ENCODE measurements around the gene WWOX.

WWOX gene

DNA sequence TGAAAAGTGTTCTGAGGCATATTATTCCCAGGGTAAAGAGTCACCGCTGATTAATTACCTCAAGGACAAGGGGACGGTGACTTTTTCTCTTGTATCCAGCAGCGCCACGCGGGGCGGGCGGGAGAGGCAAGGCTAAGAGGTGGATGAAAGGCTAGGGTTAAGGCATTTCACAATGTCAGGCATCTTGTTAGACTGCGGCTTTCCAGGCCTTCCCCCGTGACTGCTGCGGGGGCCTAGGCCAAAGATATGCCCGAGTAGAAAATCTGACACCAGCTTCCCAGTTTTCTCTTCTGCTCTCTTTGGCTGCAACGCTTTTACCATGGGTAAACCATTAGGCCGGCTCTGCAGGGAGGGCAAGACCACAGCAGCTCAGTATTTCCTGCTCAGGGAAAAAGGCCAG, 802.9 kb downstream of the WWOX start:
- H3K4me1 ChIP-seq (ENCODE audit: low read depth, poor library complexity, severe bottlenecking) = no peaks in the 10 kb centered on the region
- no peaks in the 10 kb centered on the region for H4K20me1 ChIP-seq (ENCODE audit: insufficient read depth)
- H3K36me3 ChIP-seq (ENCODE audit: insufficient read depth) = no peaks in the 10 kb centered on the region
- no peak overlapping the region for H3K9ac ChIP-seq
- H3K27ac ChIP-seq = no peak overlapping the region
- no peaks in the 10 kb centered on the region for H3K27me3 ChIP-seq (ENCODE audit: insufficient read depth, low read depth)
- no peaks in the 10 kb centered on the region for H3K79me2 ChIP-seq (ENCODE audit: insufficient read depth, low read depth)
- TF ChIP-seq, protein P1, sequence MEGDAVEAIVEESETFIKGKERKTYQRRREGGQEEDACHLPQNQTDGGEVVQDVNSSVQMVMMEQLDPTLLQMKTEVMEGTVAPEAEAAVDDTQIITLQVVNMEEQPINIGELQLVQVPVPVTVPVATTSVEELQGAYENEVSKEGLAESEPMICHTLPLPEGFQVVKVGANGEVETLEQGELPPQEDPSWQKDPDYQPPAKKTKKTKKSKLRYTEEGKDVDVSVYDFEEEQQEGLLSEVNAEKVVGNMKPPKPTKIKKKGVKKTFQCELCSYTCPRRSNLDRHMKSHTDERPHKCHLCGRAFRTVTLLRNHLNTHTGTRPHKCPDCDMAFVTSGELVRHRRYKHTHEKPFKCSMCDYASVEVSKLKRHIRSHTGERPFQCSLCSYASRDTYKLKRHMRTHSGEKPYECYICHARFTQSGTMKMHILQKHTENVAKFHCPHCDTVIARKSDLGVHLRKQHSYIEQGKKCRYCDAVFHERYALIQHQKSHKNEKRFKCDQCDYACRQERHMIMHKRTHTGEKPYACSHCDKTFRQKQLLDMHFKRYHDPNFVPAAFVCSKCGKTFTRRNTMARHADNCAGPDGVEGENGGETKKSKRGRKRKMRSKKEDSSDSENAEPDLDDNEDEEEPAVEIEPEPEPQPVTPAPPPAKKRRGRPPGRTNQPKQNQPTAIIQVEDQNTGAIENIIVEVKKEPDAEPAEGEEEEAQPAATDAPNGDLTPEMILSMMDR (conservative IDR thresholded peaks at IDR 0.05; ENCODE audit: low read depth, low read length) = no peak
- no peak overlapping the region for H3K4me3 ChIP-seq (IDR thresholded peaks at IDR 0.05; ENCODE audit: insufficient read depth, low read depth, low read length)
- H3K4me2 ChIP-seq = no peak overlapping the region
- no peak overlapping the region for H2AFZ ChIP-seq (ENCODE audit: low read depth)

DNA sequence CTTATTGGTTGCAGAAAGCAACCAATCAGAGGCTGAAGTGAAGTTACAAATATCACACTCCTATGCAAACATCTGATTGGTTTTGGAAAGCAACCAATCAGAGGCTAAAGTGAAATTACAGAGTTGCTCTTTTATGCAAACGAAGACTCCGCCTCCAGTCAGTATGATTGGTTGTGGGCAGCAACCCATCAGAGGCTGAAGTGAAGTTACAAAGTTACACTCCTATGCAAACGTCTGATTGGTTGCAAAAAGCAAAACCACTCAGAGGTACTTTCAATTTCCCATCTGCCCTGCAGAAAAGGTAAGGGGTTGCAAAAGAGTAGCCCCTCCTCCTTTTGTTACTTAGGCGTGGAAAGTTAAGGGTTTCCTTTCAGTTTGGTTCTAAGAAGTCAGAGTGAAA, 803.8 kb downstream of the WWOX start:
- TF ChIP-seq, protein P1 (conservative IDR thresholded peaks at IDR 0.05; ENCODE audit: low read depth, low read length) = no peak
- H4K20me1 ChIP-seq (ENCODE audit: insufficient read depth) = no peaks in the 10 kb centered on the region
- no peak overlapping the region for H3K4me3 ChIP-seq (IDR thresholded peaks at IDR 0.05; ENCODE audit: insufficient read depth, low read depth, low read length)
- H3K27me3 ChIP-seq (ENCODE audit: insufficient read depth, low read depth) = no peaks in the 10 kb centered on the region
- H3K9ac ChIP-seq = no peak overlapping the region
- no peak overlapping the region for H3K27ac ChIP-seq
- H2AFZ ChIP-seq (ENCODE audit: low read depth) = no peak overlapping the region
- H3K4me2 ChIP-seq = no peak overlapping the region
- no peaks in the 10 kb centered on the region for H3K79me2 ChIP-seq (ENCODE audit: insufficient read depth, low read depth)
- no peaks in the 10 kb centered on the region for H3K4me1 ChIP-seq (ENCODE audit: low read depth, poor library complexity, severe bottlenecking)
- no peaks in the 10 kb centered on the region for H3K36me3 ChIP-seq (ENCODE audit: insufficient read depth)

DNA sequence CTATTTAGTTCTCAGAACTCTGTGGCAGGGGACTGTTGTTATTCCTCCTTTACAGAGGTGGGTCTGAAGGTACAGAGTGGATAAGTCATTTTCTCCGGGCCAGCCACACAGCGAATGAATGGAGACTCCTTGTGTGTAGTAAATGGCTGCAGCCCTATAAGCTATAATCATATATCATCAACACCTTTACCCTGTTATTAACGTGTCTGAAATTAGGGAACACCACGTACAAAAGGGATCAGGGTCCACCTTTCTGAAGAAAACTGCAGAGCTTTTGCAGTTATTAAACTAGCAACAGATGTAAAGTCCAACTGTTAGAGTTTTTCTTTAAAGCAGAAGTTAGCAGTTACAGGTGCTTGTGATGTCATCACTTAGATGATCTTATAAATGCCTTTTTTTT, 804.4 kb downstream of the WWOX start:
- TF ChIP-seq, protein P1 (conservative IDR thresholded peaks at IDR 0.05; ENCODE audit: low read depth, low read length) = no peak
- Histone ChIP-seq H3K27ac (no peak overlapping the region), H3K27me3 (ENCODE audit: insufficient read depth, low read depth) (no peaks in the 10 kb centered on the region), H3K79me2 (ENCODE audit: insufficient read depth, low read depth) (no peaks in the 10 kb centered on the region), H3K4me3 (IDR thresholded peaks at IDR 0.05; ENCODE audit: insufficient read depth, low read depth, low read length) (no peak overlapping the region), H4K20me1 (ENCODE audit: insufficient read depth) (no peaks in the 10 kb centered on the region), H2AFZ (ENCODE audit: low read depth) (no peak overlapping the region), H3K4me2 (no peak overlapping the region), H3K36me3 (ENCODE audit: insufficient read depth) (no peaks in the 10 kb centered on the region), H3K9ac (no peak overlapping the region), H3K4me1 (ENCODE audit: low read depth, poor library complexity, severe bottlenecking) (no peaks in the 10 kb centered on the region)

DNA sequence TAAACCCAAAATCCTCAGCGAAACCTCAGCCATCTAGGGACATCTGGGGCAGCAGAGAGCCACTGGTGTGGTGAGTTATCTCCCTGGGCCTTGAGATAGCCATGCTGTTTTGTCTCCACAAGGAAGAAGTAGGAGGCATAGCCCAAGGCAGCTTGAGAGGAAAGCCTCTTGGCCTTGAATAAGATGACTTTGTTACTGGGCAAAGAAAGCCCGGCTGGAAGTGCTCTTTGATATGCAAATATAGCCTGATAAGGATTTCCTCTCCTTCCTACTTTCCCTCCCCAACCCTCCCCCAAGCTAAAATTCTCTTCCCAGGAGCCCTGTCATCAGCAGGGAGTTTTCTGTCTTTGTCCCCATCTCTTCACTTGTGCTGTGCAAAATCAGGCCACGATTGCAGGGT, 806.7 kb downstream of the WWOX start:
- H2AFZ ChIP-seq (ENCODE audit: low read depth) = no peak overlapping the region
- no peaks in the 10 kb centered on the region for H3K36me3 ChIP-seq (ENCODE audit: insufficient read depth)
- H4K20me1 ChIP-seq (ENCODE audit: insufficient read depth) = no peaks in the 10 kb centered on the region
- H3K79me2 ChIP-seq (ENCODE audit: insufficient read depth, low read depth) = no peaks in the 10 kb centered on the region
- H3K4me2 ChIP-seq = no peak overlapping the region
- H3K27ac ChIP-seq = no peak overlapping the region
- H3K27me3 ChIP-seq (ENCODE audit: insufficient read depth, low read depth) = no peaks in the 10 kb centered on the region
- TF ChIP-seq, protein P1 (conservative IDR thresholded peaks at IDR 0.05; ENCODE audit: low read depth, low read length) = no peak
- H3K4me1 ChIP-seq (ENCODE audit: low read depth, poor library complexity, severe bottlenecking) = no peaks in the 10 kb centered on the region
- no peak overlapping the region for H3K9ac ChIP-seq
- no peak overlapping the region for H3K4me3 ChIP-seq (IDR thresholded peaks at IDR 0.05; ENCODE audit: insufficient read depth, low read depth, low read length)

DNA sequence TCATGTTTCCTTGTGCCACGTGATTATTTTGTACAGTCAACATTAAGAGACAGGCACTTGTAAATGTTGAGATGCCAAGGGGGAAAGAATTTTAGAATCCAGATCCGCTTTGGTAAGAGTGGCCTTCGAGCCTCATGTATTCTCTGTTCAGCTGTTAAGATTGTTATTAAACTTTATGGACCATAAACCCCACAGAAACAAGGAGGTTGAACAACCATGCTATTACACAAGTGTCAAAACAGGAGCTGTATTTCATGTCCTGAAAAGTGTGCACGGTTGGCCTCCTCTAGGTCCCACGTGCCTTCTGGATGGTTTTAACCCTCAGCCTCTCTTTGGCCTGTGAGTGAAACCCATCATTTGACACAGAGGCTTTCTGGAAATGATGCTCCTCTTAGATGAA, 809.8 kb downstream of the WWOX start:
- H4K20me1 ChIP-seq (ENCODE audit: insufficient read depth) = no peaks in the 10 kb centered on the region

More for the DNA sequence above, 809.8 kb downstream of the WWOX start:
- TF ChIP-seq, protein P1 (conservative IDR thresholded peaks at IDR 0.05; ENCODE audit: low read depth, low read length) = no peak
- Histone ChIP-seq H3K4me2 (no peak overlapping the region), H3K79me2 (ENCODE audit: insufficient read depth, low read depth) (no peaks in the 10 kb centered on the region), H3K36me3 (ENCODE audit: insufficient read depth) (no peaks in the 10 kb centered on the region), H3K27ac (no peak overlapping the region), H3K9ac (no peak overlapping the region), H3K4me3 (IDR thresholded peaks at IDR 0.05; ENCODE audit: insufficient read depth, low read depth, low read length) (no peak overlapping the region), H2AFZ (ENCODE audit: low read depth) (no peak overlapping the region), H3K4me1 (ENCODE audit: low read depth, poor library complexity, severe bottlenecking) (no peaks in the 10 kb centered on the region), H3K27me3 (ENCODE audit: insufficient read depth, low read depth) (no peaks in the 10 kb centered on the region)

Measured in KMS-11 (cell line).